ENCODE results near the gene ADSS1. TPM values are rescaled to one million over a fixed set of nuclear protein-coding genes. Genes with fewer than 3 reads are reported as not detected.
"Not testable (repeated sequence)": the region's sequence is repeated elsewhere in the genome, so short reads cannot be mapped to it uniquely, and the experiment has no call there.

Gene ADSS1
- total and polyA plus RNA-seq, 8 donors: 3.5 to 6.8 (median 5.5) TPM

GRCh38 chr14:104750056-104750752 lies 26.2 kb downstream of the ADSS1 start:
- TF ChIP-seq CTCF (IDR thresholded peaks at IDR 0.05): no peak
- FAIRE-seq (no peak), ATAC-seq (no peak), DNase-seq (peak in 2 of 6 donors; percentile 15 to 34)
- peaks cover 11 to 13% (median 13%) of the 10 kb centered on the region in 3 donors for H3K4me1 ChIP-seq
- no peaks in the 10 kb centered on the region for H3K9me3 ChIP-seq
- 82 to 86% methylated on average over 12 of the region's 12 CpGs for WGBS, 2 donors
- no peaks in the 10 kb centered on the region for H3K27me3 ChIP-seq
- intact Hi-C loops (cut with DNase I): no loop called here
- no peaks in the 10 kb centered on the region for H3K36me3 ChIP-seq
- no peak overlapping the region for H3K4me3 ChIP-seq
- H3K27ac ChIP-seq: no peak overlapping the region

GRCh38 chr14:104750753-104751057 lies 26.7 kb downstream of the ADSS1 start:
- not testable (repeated sequence) for H3K27ac ChIP-seq
- peak in 2 of 6 donors; percentile 7 to 13 for DNase-seq

GRCh38 chr14:104751539-104752422 lies 27.8 kb downstream of the ADSS1 start:
- Histone ChIP-seq H3K27ac (peak overlapping the region; percentile 59 to 81 (median 69)), H3K27me3 (no peaks in the 10 kb centered on the region), H3K4me1 (peaks cover 17 to 23% (median 22%) of the 10 kb centered on the region in 3 donors), H3K36me3 (no peaks in the 10 kb centered on the region), H3K4me3 (peak overlapping the region in 3 of 4 donors; percentile 8 to 90 (median 87)), H3K9me3 (no peaks in the 10 kb centered on the region)
- peak in 3 of 6 donors; percentile 54 to 85 (median 70) for DNase-seq
- ATAC-seq: no peak
- no peak for TF ChIP-seq CTCF (IDR thresholded peaks at IDR 0.05)
- 77 to 80% methylated on average over 83 to 90 of the region's 90 CpGs for WGBS, 2 donors
- intact Hi-C loops (cut with DNase I): no loop called here
- FAIRE-seq: no peak

More at GRCh38 chr14:104750753-104751057, 26.7 kb downstream of the ADSS1 start:
- WGBS, 2 donors: 82 to 89% methylated on average over 5 of the region's 5 CpGs
- H3K4me1 ChIP-seq: peaks cover 16 to 18% (median 17%) of the 10 kb centered on the region in 3 donors
- FAIRE-seq; intact Hi-C loops (cut with DNase I); H3K27me3 ChIP-seq; H3K9me3 ChIP-seq; H3K36me3 ChIP-seq; ATAC-seq; H3K4me3 ChIP-seq: not testable (repeated sequence)

- H3K4me3 ChIP-seq: peak overlapping the region in 3 of 4 donors; percentile 8 to 90 (median 87)
- DNase-seq: no peak
- intact Hi-C loops (cut with DNase I): no loop called here
- 3 to 4% methylated on average over 21 of the region's 21 CpGs for WGBS, 2 donors
- H3K9me3 ChIP-seq: no peaks in the 10 kb centered on the region
- peaks cover 17 to 22% (median 22%) of the 10 kb centered on the region in 3 donors for H3K4me1 ChIP-seq
- TF ChIP-seq CTCF (IDR thresholded peaks at IDR 0.05): no peak
- ATAC-seq: no peak
- peaks cover 0 to under 1% (median 0%) of the 10 kb centered on the region in 3 donors for H3K36me3 ChIP-seq
- peak overlapping the region; percentile 59 to 81 (median 69) for H3K27ac ChIP-seq
- peak; percentile 84 for FAIRE-seq
- no peaks in the 10 kb centered on the region for H3K27me3 ChIP-seq
These were observed 28.4 kb downstream of the ADSS1 start for GRCh38 chr14:104752423-104752734.

GRCh38 chr14:104752735-104753527 lies 28.9 kb downstream of the ADSS1 start, which contains the start of gene SIVA1:
Gene SIVA1, plus strand, starts transcription at chr14:104753147. Its CDS starts 55 bp downstream, at chr14:104753202.
- Histone ChIP-seq H3K27me3 (no peaks in the 10 kb centered on the region), H3K4me3 (peak within 1 kb of the TSS; percentile 87 to 99 (median 94)), H3K9me3 (no peaks in the 10 kb centered on the region), H3K27ac (peak within 1 kb of the TSS; percentile 70 to 94 (median 83)), H3K4me1 (peaks cover 17 to 28% (median 22%) of the 10 kb centered on the region in 3 donors), H3K36me3 (peaks cover 0 to 6% (median 0%) of the 10 kb centered on the region in 3 donors)
- peak; percentile 89 to 95 (median 90) for ATAC-seq
- no peak for FAIRE-seq
- peak; percentile 99 to 100 (median 100) for DNase-seq
- TF ChIP-seq CTCF (IDR thresholded peaks at IDR 0.05): no peak
- intact Hi-C loops (cut with DNase I): no loop called here
- WGBS, 2 donors: 0% methylated on average over 86 to 95 of the region's 95 CpGs
